Measurements from ENCODE around the gene EEF1G.

DNA sequence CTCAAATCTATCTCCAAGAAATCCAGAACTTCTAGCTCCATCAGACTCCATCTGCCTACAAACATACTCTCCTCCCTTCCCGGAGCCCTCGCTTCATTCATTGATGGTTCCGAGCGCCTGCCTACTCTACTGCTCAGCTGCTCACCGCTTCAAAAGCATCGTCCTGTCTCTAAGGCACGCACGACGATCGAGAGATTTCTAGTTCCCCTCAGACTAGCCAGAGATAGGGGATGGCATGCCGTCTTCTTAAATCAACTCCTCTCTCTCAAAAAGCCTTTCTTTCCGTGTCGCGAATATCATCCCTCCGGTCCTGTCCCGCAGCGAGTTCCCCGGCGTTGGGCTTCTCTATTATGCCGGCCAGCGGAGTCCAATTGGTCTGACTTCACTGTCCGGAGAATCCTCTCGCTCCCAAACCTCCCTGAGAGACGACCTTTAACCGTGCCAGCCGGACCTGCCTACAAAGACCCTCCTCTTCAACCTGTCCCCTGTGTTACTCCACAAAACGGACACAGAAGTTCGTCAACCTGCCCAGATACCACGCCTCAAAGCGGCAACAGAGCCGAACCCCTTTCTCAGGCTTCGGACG, 592 bp downstream of the EEF1G start:
- TF ChIP-seq, protein P1, sequence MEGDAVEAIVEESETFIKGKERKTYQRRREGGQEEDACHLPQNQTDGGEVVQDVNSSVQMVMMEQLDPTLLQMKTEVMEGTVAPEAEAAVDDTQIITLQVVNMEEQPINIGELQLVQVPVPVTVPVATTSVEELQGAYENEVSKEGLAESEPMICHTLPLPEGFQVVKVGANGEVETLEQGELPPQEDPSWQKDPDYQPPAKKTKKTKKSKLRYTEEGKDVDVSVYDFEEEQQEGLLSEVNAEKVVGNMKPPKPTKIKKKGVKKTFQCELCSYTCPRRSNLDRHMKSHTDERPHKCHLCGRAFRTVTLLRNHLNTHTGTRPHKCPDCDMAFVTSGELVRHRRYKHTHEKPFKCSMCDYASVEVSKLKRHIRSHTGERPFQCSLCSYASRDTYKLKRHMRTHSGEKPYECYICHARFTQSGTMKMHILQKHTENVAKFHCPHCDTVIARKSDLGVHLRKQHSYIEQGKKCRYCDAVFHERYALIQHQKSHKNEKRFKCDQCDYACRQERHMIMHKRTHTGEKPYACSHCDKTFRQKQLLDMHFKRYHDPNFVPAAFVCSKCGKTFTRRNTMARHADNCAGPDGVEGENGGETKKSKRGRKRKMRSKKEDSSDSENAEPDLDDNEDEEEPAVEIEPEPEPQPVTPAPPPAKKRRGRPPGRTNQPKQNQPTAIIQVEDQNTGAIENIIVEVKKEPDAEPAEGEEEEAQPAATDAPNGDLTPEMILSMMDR (conservative IDR thresholded peaks at IDR 0.05; ENCODE audit: low read depth, low read length), result no peak
- no peak for TF ChIP-seq EZH2 (IDR thresholded peaks at IDR 0.05; ENCODE audit: low read length, unreplicated experiment)
- TF ChIP-seq EZH2phosphoT487 (IDR thresholded peaks at IDR 0.05; ENCODE audit: borderline replicate concordance, low read length), result no peak
